ENCODE data around the gene LRFN2.

LRFN2 gene

DNA sequence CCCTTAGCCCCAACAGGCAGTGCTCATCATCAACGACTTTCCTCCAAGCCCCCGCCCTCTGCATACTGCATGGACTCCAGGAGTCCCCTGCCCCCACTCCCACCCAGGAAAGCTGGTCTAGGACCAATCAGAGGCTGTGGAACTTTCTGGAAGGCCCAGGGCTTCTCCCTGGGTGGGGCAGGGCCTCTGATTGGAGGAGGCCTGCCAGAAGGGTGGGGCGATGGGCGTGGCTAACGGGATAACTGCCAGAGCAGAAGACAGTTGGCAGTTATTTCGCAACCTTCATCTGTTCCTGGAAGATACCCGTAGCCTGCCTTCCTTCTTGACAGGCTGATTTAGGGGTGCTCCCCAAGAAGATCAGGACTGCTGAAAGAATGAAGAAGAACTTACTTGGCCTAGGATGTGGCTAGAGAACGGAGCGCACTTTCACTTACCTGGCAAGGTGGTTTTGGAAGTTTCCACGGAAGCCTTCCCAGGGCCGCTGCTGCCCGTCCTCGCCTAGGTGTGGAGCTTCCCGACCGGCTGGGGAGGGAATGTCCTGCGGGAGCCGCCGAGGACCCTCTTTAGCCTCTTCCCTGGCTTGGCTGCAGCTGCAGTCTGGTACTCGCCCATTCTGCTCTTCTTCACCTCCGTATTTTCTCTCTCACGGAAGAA lies 209.0 kb downstream of the LRFN2 start:
- no peak overlapping the region for H3K4me3 ChIP-seq (ENCODE audit: low read depth, low read length)
- no peak overlapping the region for H3K27ac ChIP-seq
- H3K4me1 ChIP-seq = no peaks in the 10 kb centered on the region
- H3K36me3 ChIP-seq (ENCODE audit: control insufficient read depth, insufficient read depth, low read length) = no peaks in the 10 kb centered on the region
- TF ChIP-seq, protein P1, sequence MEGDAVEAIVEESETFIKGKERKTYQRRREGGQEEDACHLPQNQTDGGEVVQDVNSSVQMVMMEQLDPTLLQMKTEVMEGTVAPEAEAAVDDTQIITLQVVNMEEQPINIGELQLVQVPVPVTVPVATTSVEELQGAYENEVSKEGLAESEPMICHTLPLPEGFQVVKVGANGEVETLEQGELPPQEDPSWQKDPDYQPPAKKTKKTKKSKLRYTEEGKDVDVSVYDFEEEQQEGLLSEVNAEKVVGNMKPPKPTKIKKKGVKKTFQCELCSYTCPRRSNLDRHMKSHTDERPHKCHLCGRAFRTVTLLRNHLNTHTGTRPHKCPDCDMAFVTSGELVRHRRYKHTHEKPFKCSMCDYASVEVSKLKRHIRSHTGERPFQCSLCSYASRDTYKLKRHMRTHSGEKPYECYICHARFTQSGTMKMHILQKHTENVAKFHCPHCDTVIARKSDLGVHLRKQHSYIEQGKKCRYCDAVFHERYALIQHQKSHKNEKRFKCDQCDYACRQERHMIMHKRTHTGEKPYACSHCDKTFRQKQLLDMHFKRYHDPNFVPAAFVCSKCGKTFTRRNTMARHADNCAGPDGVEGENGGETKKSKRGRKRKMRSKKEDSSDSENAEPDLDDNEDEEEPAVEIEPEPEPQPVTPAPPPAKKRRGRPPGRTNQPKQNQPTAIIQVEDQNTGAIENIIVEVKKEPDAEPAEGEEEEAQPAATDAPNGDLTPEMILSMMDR (IDR thresholded peaks at IDR 0.05) = no peak
- H2AFZ ChIP-seq = no peak overlapping the region
- H3K4me2 ChIP-seq (ENCODE audit: low read length) = no peak overlapping the region
- no peaks in the 10 kb centered on the region for H3K27me3 ChIP-seq (ENCODE audit: control insufficient read depth, insufficient read depth, low read length)
- H3K79me2 ChIP-seq = no peaks in the 10 kb centered on the region
- H3K9ac ChIP-seq = no peak overlapping the region
- no peaks in the 10 kb centered on the region for H3K9me3 ChIP-seq (ENCODE audit: control insufficient read depth, low read length)

DNA sequence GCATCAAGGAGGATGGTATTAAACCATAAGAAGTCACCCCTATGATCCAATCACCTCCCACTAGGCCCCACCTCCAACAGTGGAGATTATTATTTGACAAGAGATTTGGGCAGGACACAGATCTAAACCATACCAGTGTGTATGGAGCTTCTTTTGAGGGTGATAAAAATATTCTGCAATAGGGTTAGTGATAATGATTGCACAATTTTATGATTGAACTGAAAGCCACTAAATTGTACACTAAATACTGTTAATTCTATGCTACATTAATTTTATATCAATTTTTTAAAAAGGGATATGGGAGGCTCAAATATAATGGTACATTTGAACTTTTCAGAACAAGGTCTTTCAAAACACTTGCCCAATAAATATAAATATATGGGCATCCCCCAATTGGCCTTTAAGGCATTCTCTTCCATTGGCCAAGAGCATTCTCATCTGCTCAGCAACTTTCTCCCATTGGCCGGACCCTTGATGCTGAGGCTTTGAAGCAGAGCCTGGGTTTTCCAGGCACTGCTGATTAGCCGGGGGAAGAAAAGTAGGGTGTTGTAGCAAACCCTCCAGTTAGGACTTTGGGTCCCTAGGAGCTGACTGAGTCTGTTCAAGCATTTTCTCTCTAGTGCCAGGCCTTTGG lies 209.9 kb downstream of the LRFN2 start:
- Histone ChIP-seq H3K4me1 (no peaks in the 10 kb centered on the region), H3K79me2 (no peaks in the 10 kb centered on the region), H3K4me2 (ENCODE audit: low read length) (no peak overlapping the region), H2AFZ (no peak overlapping the region), H3K27ac (no peak overlapping the region), H3K36me3 (ENCODE audit: control insufficient read depth, insufficient read depth, low read length) (no peaks in the 10 kb centered on the region), H3K4me3 (ENCODE audit: low read depth, low read length) (no peak overlapping the region), H3K27me3 (ENCODE audit: control insufficient read depth, insufficient read depth, low read length) (no peaks in the 10 kb centered on the region), H3K9ac (no peak overlapping the region), H3K9me3 (ENCODE audit: control insufficient read depth, low read length) (no peaks in the 10 kb centered on the region)
- TF ChIP-seq, protein P1 (IDR thresholded peaks at IDR 0.05) = no peak

DNA sequence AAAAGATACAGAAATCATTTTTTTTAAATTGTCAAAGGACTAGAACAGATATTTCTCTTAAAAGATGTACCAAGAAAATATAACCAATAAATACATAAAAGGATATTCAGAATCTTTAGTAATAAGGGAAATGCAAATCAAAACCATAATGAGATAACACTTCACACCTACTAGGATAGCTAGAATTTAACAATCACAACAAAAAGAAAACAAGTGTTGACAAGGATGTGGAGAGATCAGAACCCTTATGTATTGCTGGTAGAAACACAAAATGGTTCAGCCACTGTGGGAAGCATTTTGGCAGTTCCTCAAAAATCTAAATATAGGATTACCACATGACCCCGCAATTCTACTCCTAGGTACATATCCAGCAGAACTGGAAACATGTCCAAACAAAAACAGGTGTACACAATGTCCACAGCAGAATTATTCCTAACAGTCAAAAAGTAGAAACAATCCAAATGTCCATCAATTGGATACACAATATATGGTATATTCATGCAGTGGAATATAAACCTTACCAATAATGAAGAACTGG lies 211.0 kb downstream of the LRFN2 start:
- no peaks in the 10 kb centered on the region for H3K36me3 ChIP-seq (ENCODE audit: control insufficient read depth, insufficient read depth, low read length)
- H3K27me3 ChIP-seq (ENCODE audit: control insufficient read depth, insufficient read depth, low read length) = no peaks in the 10 kb centered on the region
- no peak overlapping the region for H3K4me2 ChIP-seq (ENCODE audit: low read length)
- no peaks in the 10 kb centered on the region for H3K79me2 ChIP-seq
- TF ChIP-seq, protein P1 (IDR thresholded peaks at IDR 0.05) = no peak
- no peaks in the 10 kb centered on the region for H3K9me3 ChIP-seq (ENCODE audit: control insufficient read depth, low read length)
- H3K4me3 ChIP-seq (ENCODE audit: low read depth, low read length) = no peak overlapping the region
- no peak overlapping the region for H3K27ac ChIP-seq
- no peak overlapping the region for H2AFZ ChIP-seq
- H3K9ac ChIP-seq = no peak overlapping the region
- no peaks in the 10 kb centered on the region for H3K4me1 ChIP-seq

DNA sequence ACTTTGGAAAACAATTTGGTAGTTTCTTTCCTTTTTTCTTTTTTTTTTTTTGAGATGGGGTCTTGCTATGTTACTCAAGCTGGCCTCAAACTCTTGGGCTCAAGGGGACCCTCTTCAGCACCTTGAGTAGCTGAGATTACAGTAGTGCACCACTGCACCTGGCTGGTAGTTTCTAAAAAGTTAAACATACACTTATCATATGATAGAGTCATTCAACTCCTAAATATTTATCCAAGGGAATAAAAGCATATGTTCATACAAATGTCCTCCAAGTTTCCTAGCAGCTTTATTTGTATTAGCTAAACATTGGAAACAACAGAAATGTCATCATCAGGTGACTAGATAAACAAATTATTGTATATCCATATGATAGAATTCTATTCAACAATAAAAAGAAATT lies 213.9 kb downstream of the LRFN2 start:
- Histone ChIP-seq H3K36me3 (ENCODE audit: control insufficient read depth, insufficient read depth, low read length) (no peaks in the 10 kb centered on the region), H3K4me2 (ENCODE audit: low read length) (no peak overlapping the region), H3K79me2 (no peaks in the 10 kb centered on the region), H3K27ac (no peak overlapping the region), H2AFZ (no peak overlapping the region), H3K27me3 (ENCODE audit: control insufficient read depth, insufficient read depth, low read length) (no peaks in the 10 kb centered on the region), H3K9ac (no peak overlapping the region), H3K4me1 (no peaks in the 10 kb centered on the region), H3K4me3 (ENCODE audit: low read depth, low read length) (no peak overlapping the region), H3K9me3 (ENCODE audit: control insufficient read depth, low read length) (no peaks in the 10 kb centered on the region)
- TF ChIP-seq, protein P1 (IDR thresholded peaks at IDR 0.05) = no peak

All from parathyroid adenoma (tissue), 2 donors.